NCI-H146 (cell line): ENCODE measurements around the gene LAYN.
A peak's percentile ranks its signal among the peaks of the same experiment; 100 is the strongest.

Experiments
- DNase-seq: peaks from one replicate; lab custom pipeline; 2025; lab: John Stamatoyannopoulos, UW

Gene LAYN

GRCh38 chr11:111540114-111540936, at the start of gene LAYN:
Gene LAYN (plus strand): TSS chr11:111540720. CDS start chr11:111540844, 124 bp downstream.
- peak; percentile 65 for DNase-seq

- DNase-seq, result no peak
Observed at GRCh38 chr11:111494040-111494439, 46.5 kb upstream of the LAYN start.

GRCh38 chr11:111499483-111499882, 41.0 kb upstream of the LAYN start:
- DNase-seq, result no peak

GRCh38 chr11:111500481-111500880, 40.0 kb upstream of the LAYN start:
- DNase-seq, result no peak

- DNase-seq, result no peak
Observed at GRCh38 chr11:111502611-111503010, 37.9 kb upstream of the LAYN start.

GRCh38 chr11:111510311-111510710, 30.2 kb upstream of the LAYN start:
- DNase-seq, result no peak

DNA sequence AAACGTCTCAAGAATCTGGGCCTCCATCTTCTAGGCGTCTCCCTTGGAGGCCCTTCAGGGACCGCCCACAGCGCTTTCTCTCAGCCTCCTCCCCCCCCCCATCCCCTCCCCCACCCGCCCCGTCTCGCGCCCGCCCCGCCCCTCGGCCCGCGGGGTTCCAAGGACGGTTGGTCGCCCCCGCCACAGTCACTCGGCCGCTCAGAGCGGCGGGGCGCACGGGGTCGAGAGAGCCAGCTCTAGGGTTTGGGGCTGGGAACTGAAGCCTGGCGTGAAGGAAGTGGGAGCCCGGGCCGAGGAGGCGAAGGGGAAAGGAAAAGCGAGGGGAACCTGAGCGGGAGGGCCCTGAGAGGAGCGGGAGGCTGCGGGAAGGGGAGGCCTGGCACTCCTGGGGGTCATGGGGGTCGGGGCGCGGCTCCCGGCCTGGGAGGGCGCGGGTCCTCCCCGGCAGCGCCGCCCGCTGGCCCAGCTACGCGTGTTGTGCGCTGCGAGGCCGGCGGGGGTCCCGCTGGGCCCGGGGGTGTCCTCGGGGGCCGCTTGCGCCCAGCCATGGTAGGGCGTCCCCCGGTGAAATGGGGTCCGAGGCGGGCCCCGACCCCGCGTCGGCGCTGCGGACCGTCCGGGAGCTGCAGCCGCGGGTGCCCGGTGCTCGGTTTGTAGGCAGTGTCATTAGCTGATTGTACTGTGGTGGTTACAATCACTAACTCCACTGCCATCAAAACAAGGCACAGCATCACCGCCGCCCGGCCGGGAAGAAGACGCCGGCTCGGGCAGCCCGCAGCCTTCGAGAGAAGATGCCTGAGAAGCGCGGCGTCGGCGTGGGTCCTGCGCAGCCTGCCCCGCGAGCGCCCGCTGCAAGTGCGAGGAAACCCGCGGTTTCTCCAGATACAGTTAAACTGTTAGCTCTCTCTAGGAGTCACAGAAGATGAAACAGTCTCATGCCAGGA, 28.0 kb upstream of the LAYN start, which contains the start of gene BTG4:
TSS of gene BTG4 (minus strand) at position 91 of the 944 bp plus-strand sequence. CDS start 13,610 bp downstream, outside the sequence.
- DNase-seq, result no peak

DNA sequence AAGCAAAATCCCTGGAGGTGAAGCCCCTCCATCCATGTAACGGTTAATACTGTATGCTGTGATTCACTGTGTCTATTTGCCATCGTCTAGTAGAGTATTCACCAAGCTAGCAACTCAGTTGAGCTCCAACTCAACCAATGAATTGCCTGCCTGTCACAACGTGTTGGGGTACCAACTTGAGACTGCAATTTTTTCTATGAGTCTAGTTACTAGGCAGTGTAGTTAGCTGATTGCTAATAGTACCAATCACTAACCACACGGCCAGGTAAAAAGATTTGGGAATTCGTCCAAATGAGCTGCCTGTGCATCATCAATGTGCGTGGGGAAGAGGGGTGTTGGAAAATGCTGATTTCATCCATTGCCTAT, 27.3 kb upstream of the LAYN start:
- DNase-seq, result no peak

DNA sequence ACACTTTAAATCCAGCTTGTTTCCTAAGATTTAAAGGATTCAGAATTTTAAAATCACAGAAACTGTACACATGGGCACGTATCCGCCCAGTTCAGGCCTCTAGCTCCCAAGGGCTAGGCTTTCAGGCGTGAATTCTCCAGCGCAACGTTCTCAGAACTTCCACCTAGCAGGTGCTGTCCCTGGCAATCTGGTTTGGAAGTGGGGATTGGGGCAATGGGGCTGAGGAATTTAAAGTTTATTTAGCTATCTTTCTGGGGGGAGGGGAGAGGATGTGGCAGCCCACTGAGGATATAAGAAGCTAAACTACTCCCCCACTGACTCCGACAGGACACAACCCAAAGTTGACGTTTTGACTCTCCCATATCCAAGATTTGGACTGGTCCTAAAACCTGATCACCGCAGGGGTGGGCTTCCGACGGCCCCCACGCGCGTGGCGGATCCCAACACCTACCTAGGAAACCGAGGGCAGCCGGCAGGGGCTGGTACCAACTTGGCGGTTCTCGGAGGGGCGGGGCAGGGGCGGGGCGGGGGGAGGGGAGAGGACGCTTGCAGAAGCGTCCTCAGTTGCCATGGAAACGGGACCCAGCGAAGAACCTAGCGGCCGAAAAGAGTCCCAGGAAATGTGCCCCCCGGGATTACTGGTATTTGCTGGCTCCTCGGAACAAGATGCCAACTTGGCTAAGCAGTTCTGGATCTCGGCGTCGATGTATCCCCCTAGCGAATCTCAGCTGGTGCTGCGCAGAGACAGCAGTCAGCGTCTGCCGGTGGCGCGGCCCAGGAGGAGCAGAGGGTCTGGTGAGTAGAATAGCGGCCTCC, 26.1 kb upstream of the LAYN start, which contains the start of gene HOATZ:
TSS of gene HOATZ (plus strand) at position 563 of the 816 bp plus-strand sequence. CDS start at position 570, 7 bp downstream.
- peak; percentile 50 for DNase-seq

GRCh38 chr11:111515591-111515990, 24.9 kb upstream of the LAYN start:
- no peak for DNase-seq

DNA sequence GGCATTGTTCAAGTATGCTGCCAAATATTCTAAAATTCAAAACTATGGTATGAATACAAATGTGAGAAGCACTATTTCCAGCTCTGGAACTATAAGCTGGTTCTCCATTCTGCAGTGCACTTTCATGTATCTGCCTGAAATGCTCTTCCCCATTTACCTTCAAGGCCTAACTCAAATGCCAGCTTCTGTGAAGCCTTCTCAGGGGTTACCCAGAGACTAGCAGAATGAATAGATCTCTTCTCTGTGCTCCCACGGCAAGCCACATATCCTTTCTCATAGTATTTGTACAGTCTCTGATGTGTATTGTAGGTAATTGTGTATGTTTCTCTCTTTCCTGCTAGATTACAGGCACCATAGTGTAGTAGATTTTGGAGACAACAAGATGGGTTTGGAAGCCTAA, 21.9 kb upstream of the LAYN start:
- DNase-seq, result no peak

GRCh38 chr11:111520560-111520959, 20.0 kb upstream of the LAYN start:
- DNase-seq, result no peak

- no peak for DNase-seq
Observed at GRCh38 chr11:111521135-111521534, 19.4 kb upstream of the LAYN start.

DNA sequence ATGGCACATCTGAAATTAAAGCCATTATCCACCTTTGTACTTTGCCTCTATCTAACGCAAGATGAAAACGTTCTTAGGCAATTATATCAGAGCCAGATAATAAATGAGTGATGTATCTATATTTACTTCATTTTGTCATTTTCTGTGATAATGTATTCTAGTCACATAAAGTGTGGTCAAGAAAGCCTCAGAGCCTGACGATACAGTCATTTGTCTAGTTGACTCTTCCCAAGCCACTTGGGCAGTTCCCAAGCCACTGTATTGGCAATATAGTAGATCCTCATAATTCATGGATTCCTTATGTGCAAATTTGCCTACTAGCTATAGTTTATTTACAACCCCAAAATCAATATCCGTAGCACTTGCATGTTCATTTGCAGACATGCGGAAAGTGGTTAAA, 18.1 kb upstream of the LAYN start:
- DNase-seq, result no peak

GRCh38 chr11:111523343-111523742, 17.2 kb upstream of the LAYN start:
- DNase-seq, result no peak

DNA sequence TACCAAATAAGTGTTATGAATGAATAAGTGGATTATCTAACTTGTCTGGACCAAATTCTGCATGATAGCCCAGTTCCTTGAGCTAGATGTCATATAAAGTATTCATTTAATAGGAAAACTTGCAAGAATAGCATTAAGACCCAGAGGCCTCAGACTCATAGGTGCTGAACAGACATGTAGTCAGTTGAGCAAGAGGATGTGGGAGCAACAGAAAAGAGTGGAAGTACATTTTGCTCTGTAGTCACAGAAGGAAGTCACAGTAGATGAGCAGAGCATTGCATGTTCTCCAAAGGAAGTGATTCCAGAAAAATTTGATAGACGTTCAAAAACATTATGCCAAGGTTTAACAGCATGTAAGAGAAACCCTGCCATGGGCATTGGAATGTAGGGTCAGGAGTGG, 16.5 kb upstream of the LAYN start:
- no peak for DNase-seq

- no peak for DNase-seq
Observed at GRCh38 chr11:111525456-111525855, 15.1 kb upstream of the LAYN start.

DNA sequence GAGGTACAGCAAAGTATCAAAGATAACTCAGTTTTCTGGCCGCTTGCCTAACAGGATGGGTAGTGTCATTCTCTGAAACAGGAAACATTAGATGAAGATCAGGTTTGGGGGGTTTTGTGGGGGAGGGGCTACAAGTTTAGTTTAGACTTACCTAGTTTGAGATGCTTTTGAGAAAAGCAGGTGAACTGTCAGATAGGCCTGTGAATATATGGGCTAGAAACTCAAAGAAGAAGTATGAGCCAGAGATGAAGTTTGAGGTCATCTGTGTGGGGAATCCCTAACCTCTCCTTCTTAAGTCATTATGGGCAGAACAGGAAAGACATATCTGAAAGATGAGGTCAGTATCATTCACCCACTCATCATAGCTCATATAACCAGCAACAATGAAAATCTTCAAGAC, 14.0 kb upstream of the LAYN start:
- DNase-seq, result no peak

GRCh38 chr11:111527279-111527678, 13.2 kb upstream of the LAYN start:
- no peak for DNase-seq

GRCh38 chr11:111528557-111528956, 12.0 kb upstream of the LAYN start:
- DNase-seq, result no peak

DNA sequence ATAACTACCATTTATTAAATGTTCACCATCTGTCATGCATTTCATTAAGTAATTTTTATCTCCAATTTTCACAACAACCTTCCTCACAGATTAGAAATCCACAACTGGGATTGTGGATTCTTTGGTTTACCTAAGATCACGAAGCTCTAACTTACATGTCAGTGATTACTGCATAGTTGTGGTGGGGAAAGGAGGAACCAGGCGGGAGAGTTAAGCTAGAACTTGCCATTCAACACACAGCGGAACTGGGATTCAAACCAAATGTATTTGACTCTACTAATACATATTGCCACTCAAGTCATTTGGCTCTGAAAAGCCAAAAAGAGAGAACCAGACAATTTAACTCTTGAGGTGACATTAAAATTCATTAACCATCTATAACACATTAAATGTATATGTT, 10.4 kb upstream of the LAYN start:
- no peak for DNase-seq

DNA sequence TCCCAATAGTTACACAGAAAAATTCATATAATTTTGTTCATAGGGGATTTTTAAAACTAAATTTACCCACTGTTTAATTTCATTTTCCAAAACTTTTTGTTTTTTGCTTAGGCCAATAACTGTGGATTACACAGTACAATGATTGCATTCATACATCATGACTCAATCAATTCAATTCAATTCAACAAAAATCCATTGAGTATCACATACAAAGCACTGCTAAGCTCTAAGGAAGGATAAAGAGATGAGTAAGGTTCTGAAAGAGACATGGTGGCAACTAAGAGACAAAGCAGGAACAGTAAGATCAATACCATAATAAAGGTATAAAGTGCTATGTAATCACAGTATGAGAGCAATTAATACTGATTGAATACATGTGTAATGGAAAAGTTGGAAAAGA, 9.4 kb upstream of the LAYN start:
- DNase-seq, result no peak
